Right kidney (tissue), 1 donor: Measurements from ENCODE around the gene POLR3K.

Experiments used
- DNase-seq: peaks from one replicate; pipeline ENCODE4 v3.0.0-alpha.2; 2016

POLR3K gene

DNA sequence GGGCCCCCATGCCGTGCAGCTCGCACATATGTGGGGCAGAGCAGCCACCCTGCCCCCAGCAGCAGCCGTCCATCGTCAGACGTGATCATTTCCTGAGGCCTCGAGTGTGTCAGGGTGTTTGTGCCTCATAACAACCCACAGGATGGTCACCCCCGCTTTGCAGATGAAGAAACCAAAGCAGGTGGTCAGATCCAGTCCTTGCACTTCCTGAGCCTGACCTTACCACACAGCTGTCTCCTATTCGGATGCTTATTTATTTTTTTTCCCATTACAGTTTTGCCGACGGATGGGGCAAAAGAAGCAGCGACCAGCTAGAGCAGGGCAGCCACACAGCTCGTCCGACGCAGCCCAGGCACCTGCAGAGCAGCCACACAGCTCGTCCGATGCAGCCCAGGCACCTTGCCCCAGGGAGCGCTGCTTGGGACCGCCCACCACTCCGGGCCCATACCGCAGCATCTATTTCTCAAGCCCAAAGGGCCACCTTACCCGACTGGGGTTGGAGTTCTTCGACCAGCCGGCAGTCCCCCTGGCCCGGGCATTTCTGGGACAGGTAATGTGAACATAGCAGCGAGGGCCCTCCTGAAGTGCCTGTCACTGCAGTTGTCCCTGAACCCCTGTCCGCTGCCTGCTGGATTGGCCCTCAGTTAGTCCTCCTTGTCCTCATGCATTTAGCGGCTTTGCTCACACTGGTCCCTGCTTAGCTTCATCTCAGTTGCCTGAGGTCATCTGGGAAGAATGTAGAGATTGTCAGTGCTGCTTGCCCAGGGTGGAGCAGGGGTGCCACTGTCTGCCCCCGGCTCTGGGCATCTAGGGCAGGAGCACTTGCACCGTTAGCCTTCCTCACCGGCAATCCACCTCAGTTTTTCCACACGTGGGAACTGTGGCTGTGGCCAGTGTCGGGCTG is 26.0 kb upstream of the POLR3K start:
- DNase-seq, result no peak

GRCh38 chr16:78444-79150 is 25.2 kb upstream of the POLR3K start:
- peak; percentile 69 for DNase-seq

DNA sequence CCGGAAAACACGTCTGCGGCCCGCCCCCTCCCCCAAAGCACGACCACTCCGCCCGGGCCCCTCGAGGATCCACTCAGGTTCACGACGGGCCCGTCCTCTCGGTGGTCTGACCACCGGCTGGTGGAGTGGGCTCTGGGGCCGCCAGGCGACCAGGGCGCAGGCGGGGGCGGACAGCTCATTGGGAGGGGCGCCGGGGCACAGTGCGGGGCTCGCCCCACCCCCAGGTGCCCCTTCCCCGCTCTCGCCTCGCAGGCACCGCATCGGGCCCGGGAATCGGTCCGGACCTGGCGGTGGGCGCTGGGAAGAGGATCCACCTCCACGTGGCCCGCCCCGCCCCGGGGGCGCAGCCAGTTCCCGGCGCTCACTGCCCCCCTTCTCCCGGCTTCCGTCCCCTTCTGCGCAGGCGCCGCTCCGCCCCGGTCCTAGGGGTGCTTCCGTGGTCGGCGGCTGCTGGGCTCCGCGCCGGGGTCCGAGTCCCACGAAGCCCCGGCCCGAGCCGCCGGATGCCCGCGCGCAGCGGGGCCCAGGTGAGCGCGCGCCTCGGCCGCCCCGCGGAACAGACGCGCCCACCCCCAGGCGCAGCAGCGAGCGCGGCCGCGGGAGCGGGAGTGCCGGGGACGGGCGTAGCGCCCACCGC is 24.5 kb upstream of the POLR3K start, which contains the start of gene MPG:
Gene MPG, plus strand, starts transcription at position 419 of the 637 bp plus-strand sequence. Its CDS starts 85 bp downstream, at position 504.
- peak; percentile 71 for DNase-seq

DNA sequence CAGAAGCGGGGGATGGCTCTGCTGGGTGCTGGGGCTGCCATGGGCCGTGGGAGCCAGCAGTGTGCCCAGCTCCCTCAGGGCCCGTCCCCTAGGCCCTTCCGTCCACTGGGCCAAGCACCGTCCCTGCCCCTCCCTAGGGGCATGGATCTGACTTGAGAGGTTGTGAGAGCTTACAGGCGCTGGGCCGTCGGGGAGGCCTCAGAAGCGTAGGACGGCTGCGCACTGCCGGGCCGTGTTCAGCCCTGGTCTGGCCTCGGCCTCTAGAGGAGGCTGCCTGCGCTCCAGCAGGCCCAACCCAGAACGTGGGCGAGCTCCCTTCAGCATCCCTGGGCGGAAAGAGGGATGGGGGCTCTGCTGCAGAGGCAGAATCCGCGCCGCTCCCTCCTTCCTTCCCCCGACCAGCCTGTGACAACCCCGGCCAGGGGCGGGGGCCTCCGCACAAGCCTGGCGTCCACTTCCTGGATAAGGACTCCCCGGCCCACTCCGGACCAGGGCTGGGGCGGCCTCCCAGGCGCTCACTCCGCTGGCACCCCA is 23.9 kb upstream of the POLR3K start:
- DNase-seq, result no peak

GRCh38 chr16:76535-77272 is 23.3 kb upstream of the POLR3K start:
- no peak for DNase-seq

DNA sequence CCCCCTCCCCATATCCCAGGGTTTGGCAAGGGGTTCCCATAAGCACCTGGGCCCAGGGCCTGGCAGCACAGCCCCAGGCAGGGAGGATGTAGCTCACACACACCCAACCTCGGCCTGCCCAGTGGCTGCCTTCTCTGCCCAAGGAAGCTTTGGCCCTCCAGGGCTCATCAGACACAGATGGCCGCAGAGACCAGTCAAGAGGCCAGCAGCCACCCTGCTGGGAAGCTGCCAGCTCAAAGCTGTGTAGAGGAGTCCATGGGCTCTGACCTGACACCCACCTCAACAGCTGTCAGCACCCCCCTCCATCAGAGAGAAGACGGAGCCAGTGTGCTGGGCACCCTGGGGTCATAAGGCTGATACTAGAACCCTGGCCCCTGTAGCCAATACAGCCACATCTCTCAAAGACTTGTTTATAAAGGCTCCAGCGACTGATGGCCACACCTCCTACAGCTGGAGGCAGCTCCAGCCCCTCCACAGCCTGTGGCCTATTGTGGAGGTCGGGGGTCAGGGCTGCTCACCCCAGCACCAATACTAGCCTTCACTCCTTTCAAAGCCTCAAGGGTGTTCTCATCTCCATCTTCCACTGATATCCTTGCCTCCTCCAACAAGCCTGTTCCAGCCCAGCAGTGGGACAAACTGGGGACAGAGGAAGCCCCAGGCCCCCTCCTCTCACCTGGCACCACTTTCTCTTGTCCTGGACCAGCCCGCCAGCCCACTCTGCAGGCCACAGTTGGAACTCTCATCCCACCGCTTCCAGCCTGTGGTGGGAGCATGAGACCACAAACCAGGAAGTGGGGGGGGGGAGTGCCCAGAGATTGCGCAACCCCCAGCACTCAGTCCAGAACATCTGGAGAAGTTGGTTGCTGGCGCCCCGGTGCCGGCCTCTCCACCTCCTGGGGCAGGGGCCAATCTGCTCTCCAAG is 22.4 kb upstream of the POLR3K start:
- no peak for DNase-seq

- no peak for DNase-seq
Measured at GRCh38 chr16:74747-75334, 21.4 kb upstream of the POLR3K start.

DNA sequence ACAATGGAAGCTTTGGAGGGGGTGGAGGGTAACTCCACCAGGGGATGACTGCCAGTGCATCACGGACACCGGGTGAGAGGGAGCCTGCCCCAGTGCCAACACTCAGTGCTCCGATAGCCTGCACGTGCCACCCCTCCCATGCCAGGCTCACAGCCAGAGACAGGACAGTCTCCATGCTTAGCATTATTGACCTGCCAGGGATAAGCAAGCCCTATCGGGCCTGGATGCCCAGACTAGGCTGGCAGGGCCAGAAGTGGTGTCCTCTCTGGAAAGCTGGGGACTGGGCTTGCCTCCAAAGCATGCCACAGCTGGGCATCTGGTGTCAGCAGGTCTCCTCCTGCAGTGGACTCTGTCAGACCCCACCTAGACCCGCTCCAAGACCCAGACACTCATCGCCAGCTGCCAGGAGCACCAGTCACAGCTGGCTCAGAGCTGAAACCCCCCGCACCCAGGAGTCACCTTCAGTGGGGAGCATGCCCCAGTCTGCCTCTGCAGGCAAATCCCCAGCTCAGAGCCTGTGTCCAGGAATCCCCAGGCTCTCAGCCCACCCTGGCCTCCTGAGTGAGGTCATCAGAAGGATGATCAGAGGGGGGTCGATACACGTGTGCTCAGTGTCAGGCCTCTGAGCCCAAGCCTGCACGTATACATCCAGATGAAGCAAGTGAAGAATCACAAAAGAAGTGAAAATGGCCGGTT is 20.8 kb upstream of the POLR3K start:
- no peak for DNase-seq

DNA sequence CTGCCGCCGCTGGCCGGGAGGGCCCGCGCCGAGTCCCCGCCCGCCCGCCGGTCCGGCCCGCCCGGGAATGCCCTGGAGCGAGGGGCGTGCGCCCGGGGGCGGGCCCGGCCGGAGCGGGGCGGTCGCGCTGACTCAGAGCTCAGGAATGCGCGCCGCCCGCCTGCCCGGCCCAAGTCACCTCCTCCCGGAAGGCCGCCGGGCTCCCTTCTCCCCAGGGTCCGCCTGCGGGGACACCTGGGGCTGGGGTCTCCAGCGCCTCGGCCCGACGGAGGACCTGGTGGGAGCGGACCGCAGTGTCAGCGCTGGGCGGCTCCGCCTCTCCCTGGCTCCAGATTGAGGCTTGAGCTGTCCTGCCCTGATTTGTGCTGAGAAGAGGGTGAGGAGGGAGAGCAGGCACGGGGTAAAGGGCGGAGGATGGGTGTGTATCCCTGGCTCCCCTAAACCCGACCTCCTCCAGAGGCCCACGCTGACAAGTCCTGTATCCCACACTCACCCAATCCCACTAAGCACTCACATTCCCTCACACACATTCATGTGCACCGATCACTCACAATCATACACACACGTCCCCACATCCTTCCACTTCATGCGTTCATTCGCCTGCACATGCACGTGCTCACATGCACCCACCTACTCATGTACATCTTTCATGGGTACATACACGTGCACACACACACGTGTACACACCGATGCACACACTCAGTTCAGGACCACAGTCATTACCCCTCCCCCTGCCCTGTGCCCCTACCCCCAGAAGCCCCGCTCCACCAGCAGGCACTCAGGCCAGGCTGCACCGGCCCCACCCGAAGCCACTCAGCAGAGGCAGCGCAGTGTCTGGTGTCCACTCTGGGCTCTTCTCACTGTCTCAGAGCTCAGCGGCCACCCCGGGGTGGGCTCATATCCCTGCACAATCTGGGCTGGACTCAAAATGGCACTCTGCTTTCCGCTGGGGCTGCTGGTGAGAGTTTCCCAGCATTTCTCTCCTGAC is 19.4 kb upstream of the POLR3K start, which contains the start of gene RHBDF1:
Gene RHBDF1, minus strand, starts transcription at position 71 of the 988 bp plus-strand sequence. CDS start 7,616 bp downstream, outside the sequence.
- DNase-seq, result peak; percentile 66

- DNase-seq, result peak; percentile 82
Measured at GRCh38 chr16:71540-72401, 18.4 kb upstream of the POLR3K start.

DNA sequence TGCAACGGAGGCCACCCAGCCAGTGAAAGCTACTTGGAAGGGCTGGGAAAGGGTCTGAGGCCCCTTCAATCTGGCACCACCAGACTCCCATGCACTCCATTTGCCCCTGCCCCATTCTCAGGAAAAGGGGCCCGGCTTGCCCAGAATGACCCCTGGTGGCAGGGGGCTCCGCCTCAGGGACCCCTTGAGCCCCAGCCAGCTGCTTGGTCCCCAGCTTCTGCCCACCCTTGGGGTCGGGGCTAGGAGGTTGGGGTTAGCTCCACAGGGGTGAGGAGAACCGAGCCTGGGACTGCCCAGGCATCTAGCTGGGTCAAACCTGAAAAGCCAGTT is 17.8 kb upstream of the POLR3K start:
- no peak for DNase-seq

- DNase-seq, result no peak
Measured at GRCh38 chr16:69181-69580, 15.8 kb upstream of the POLR3K start.

DNA sequence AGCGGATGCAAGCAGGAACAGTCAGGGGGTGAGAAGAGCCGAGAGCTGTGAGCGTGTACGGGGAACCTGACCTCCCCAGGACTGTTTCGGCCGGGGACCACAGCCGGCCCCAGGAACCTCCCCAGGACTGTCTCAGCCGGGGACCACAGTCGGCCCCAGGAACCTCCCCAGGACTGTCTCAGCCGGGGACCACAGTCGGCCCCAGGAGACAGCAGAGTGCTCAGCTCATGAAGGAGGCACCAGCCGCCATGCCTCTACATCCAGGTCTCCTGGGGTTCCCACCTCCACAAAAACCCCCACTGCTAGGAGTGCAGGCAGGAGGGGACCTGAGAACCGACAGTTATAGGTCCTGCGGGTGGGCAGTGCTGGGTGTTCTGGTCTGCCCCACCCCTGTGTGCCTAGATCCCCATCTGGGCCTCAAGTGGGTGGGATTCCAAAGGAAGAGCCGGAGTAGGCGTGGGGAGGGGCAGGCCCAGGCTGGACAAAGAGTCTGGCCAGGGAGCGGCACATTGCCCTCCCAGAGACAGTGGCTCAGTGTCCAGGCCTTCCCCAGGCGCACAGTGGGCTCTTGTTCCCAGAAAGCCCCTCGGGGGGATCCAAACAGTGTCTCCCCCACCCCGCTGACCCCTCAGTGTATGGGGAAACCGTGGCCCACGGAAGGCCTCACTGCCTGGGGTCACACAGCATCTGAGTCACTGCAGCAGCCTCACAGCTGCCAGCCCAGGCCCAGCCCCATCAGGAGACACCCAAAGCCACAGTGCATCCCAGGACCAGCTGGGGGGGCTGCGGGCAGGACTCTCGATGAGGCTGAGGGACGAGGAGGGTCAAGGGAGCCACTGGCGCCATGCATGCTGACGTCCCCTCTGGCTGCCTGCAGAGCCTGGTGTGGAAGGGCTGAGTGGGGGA is 14.7 kb upstream of the POLR3K start:
- no peak for DNase-seq

- DNase-seq, result no peak
Measured at GRCh38 chr16:67183-67791, 13.9 kb upstream of the POLR3K start.

DNA sequence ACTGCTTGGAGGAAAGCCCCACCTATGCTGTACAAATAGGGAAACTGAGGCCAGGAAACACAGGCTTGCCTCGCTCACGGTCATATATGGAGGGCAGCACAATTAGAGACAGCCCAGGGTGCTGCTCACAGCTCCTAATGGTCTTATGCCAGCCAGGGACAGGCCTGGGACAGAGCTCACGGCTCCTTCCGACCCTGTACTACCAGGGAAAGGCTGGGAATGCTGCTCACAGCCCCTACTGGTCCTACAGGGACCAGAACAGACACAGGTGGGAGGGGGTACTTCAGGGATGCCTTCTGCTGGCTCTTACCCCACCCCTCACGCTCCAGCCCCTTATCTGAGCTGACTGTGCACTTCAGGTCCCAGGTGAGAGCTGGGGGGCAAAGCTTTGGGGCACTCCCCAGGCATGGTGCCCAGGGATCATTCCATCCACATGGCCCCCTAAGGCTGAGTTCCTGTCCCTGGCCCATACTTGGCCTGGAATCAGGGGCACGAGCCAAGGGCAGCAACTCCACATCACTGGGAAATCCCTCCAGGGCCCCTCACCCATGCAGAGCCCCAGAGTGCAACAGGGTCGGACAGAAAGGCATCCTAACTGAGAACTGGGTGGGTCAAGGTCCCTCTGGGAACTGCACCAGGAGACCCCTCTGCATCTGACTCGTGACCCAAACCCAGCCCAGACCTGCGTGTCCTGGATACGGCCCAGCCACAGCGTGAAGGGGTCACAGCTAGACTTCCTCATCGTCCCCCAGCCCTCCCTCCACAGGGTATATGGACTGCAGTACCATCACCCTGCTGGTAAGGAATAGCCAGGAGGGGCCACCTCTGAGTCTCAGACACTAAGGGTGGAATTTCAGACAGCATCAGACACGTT is 13.1 kb upstream of the POLR3K start:
- DNase-seq, result no peak
